Umbilical cord (tissue), 2 donors: ENCODE measurements around the gene ELF4. TPM values are rescaled to one million over a fixed set of nuclear protein-coding genes. Genes with fewer than 3 reads are reported as not detected.
A peak's percentile ranks its signal among the peaks of the same experiment; 100 is the strongest.
"Not testable (repeated sequence)": the region's sequence is repeated elsewhere in the genome, so short reads cannot be mapped to it uniquely, and the experiment has no call there.

ENCODE experiments used
- DNase-seq: peaks from one replicate; pipeline ENCODE4 v3.0.0-alpha.2; 2015; ENCODE audit warnings: low spot score
- total RNA-seq: library from RNA; depleted of rRNA; stranded (reverse); fragments of >200 nt; gene quantifications from one replicate; pipeline ENCODE4 v1.2.3, GENCODE V29; 2014; ENCODE audit warnings: low replicate concordance; ENCODE audit not compliant: insufficient read depth

Gene ELF4
- total RNA-seq, 1 donor from 2014 or later = 15.2 TPM

DNA sequence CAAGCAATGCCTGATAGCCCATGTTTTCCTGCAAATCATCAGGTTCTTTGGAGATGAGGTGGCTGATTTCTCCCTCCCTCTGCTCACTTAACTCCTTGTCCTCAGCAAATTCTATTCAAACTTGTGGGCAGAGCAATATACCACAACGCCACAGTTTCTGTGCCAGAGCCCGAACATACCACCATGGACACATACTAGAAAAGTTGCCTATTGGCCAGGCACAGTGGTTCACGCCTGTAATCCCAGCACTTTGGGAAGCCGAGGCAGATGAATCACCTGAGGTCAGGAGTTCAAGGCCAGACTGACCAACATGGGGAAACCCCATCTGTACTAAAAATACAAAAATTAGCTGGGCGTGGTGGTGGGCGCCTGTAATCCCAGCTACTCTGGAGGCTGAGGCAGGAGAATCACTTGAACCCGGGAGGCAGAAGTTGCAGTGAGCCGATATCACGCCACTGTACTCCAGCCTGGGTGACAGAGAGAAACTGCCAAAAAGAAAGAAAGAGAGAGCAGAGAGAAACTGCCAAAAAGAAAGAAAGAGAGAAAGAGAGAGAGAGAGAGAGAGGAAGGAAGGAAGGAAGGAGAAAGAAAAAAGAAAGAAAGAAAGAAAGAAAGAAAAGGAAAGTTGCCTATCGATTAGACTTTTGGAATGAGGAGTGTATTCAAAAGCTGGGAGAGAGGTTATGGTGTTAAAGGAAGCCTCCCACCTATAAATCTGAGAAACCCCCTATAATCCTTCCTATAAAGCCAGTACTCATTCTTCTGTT lies 5.0 kb upstream of the ELF4 start:
- DNase-seq = not testable (repeated sequence)

DNA sequence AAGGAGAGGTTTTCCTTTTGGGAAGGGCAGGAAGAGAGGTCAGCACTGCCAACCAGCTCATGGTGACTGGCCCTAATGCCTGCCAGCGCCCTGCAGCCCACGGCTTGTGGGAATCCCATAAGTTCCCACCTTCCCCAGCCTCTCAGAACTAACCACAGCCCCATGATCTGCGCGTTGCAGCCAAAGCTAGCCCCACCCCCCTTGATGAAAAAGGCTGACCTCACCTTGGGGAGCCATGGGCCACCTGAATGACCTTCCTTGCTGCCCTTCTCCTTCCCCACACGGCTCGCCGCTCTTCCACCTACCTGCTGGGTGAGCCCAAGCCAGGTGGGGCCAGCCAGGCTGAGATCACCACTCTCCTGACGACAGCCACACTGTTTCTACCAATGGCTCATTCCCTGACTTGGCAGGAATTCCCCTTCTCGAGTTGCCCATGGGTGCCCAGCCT lies 3.9 kb upstream of the ELF4 start:
- no peak for DNase-seq

DNA sequence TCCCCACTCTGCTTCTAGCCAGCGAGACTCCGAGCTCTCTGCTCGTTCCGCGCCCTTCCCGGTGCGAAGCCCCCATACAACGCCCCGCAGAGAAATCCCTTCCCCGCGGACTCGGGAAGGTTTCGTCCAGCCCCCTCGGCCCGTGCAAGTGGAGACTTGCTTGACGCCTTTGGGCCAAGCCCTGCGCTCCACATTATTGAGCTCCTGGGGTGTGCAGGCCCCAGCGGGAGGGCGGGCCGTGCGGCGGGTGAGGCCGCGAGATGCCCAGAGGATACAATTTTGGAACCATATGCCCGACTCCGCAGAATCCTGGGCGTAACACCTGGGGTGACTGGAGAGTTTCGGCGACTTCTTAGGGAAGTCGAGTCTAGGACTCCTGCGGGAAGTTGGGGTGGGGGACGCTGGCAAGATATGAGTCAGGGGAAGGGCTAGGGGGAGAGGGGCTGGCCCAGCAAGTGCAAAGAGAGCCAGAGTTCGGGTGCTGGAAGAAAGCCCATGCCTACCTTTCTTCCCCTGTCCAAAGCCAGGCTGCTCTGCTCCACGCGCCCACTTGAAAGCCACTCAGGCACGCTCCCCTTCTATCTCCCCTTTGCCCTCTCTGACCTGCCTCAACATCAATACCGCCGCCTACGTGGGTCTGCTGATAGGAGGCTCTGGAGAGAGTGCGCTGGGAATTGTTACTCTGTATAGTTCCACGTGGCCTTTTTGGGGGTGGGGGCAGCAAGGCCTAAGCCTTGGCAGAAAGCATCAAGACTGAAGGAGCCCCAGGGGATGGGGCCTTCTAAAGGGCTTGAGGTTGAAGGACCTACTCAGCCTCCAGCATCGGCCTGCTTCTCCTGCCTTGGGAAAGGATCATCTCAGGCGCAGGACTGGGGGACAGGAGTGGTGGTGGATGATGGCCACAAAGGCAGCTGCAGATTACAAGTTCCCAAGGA lies 1.2 kb upstream of the ELF4 start:
- peak; percentile 61 for DNase-seq

DNA sequence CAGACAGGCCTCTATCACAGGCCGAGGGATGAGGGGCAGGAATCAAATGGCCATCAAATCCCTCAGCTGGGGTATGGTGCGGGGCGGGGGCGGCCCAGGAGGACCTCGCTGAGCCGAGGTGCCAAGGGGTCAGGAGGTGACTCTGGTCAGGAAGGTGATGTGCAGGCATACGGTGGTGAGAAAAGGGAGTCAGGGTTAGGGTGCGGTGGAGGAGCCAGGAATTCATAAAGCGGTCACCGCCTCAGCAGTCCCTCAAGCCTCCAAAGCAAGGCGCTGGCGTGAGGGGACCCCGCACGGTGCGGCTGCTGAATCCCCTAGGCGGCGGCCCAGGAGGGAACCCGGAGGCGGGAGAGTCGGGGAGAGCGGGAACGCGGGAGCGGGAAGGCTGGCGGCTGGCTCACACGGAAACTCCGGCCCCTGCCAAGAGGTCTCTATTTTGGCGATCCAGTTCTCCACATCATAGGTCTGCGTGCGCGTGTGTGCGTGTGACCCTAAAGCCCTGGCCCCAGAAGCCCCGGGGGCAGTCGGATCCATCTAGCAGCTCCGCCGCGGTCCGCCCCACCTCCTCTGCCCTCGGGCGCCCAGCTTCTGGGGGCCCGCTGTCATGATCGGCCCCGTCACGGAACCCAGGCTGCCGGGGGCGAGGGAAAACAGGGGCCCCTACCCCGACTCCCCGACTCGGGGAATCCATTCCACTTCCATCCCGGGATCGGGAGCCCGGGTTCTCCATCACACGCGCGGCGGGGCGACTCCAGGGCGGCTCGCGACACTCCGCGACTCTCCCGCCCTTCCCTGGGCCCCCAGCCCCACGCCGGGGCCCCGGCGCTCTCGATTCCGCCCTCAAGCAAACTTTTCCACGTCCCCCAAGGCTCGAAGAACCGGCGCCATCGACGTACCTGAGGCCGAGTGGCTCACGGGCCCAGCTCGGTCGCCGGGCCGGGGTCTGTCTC lies 593 bp downstream of the ELF4 start:
- DNase-seq = peak; percentile 18

DNA sequence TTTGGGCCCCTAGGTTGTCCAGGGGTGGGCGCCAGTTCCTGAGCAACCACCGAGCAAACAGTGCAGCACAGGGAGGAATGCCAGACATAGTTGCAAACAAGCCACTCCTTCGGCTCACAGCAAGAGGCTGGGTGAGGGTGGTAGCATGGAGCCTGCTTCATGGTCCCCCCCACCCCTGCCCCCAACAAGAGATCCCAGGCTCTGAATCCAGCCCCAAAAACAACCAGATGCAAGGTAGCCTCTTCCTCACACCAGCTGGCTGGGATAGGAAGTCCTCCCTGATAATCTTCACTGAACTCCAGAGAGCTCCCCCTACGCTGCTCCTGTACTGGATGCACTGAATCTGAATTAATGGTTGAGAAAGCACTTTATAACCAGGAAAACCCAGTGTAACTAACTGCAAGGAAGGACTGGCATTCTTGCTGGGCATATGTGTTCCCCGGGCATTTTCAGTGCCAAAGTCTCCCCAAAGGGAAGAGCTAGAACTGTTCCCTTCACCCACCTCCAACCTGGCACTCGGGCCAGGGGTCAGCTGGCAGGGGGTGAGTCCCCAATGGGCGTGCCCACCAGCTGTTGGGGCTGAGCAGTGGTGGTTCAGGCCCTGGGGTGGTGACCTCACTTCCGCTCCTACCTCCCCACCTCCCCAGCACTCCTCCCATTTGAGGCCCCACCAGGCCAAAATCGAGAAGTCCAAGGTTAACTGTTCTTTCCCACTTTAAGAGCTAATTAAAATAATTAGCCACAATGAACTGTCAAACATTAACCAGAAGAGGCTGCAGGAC lies 1.5 kb downstream of the ELF4 start:
- DNase-seq = peak; percentile 28

DNA sequence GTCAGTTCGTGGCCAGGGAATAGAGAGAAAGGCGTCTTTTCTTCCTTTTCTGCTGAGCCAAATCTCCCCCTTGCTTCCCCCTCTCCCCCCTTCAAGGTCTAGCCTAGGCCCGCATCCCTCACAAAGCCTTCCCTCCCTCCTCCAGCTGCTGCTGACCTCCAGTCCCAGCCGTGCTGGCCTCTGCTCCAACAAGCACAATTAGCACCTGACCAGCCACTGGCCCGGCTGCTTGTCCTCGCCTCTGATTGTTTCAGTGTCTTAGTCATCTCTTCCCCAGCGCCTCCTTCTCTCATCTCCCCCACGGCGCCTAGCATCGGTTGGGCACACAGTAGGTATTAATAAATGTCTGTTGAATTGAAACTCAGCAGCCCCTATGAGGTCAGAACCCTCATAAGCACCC lies 4.2 kb downstream of the ELF4 start:
- DNase-seq = no peak

DNA sequence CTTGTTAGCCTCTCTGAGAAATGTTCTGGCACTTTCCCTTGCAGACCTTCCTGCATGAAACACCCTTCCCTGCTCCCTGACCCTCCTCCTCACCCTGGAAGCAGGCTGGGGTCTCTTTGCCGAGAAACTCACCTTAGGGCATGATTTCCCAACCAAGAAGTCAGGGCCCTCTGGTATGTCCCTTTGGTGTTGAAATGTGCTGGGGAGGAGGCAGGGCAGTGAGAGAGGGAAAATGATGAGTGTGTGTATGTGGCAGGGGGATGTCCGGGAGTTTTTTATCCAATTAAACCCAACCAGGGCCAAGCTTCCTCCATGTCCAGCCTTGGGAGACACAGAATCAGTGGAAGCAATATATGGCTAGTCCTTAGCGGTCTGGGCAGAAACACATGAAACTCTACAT lies 5.1 kb downstream of the ELF4 start:
- DNase-seq = no peak

DNA sequence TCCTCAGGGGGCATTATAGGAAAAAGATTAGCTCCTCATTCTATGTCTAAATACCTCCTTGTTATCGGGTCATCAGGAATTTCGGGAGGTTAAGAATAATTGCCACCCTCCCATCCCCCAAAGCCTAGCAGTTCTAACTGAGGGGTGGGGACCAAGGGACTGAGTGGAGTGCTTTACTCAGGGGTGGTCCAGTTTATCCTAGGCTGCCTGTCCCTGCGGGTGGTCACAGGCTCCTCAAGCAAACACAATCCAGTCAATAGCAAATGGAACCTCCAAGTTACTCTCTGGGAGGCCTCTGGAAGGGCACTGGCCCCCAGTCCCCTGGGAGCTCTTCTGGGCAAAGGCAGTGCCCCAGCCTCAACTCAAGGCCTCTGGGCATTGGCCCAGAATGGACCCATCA lies 6.7 kb downstream of the ELF4 start:
- no peak for DNase-seq

DNA sequence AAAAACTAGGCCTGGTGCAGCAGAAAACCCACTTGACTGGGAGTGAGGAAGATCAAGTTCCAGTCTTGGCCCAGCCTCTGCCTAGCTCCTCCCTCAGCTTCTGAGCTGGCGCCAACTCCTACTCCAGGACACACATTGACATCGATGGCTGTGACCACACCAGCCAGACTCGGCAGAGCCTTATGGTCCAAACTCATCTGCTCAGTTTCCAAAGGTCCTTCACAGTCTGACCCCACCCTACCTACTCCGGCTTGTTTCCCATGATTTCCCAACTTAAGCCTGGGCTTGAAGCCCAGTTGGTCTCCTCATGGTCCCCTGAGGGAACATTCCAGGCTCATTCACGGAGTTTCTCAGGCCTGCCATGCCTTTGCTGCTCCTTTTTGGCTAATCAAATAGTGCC lies 10.1 kb downstream of the ELF4 start:
- DNase-seq = no peak

DNA sequence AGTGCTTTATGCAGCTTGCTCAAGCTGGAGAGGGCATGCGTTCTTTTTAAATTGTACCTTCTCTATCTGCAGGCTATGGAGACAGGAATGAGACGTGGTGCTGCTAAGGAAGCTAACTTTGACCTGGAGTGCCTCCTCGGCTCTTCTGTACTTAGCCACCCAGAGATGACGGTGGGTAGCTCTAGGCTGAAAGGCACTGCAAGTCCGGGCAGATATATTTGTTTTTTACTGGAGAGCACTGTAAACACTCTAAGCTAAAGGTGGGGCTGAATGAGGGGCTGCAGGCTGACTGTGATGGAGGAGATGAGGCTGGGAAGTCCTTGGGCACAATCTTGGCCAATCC lies 12.1 kb downstream of the ELF4 start:
- DNase-seq = no peak

DNA sequence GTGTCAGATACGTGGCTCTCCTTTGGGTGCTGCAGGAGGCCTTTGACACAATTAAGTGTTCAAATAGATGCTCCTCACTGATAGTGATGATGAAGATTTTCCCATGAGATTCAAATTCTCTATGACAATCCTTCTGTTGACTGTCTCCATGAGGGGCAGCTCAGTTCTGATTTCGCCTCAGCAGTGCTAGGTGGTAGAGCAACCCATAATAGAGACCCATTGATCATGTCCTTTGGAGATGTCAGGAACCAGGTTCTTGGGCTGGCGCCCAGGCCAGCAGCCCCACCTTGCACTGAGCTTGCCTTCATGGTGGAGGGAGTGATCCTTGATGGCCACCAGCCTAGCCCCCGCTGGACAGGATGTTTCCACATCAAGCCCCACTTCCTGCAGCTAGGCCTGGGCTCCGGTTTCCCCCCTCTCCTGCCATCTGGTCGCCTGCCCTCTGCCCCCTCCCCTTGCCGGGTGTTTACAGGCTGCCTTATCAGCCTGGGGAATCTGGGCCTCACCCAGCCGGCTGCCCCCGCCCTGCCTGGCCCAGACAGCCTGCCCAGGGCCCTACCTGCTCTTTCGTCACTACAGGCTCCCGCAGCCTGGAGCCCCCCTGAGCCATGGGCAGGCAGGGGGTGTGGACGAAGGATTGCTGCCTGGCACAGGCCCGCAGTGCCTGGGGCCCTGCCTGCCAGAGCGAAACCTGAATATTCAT lies 12.6 kb downstream of the ELF4 start:
- peak; percentile 36 for DNase-seq

DNA sequence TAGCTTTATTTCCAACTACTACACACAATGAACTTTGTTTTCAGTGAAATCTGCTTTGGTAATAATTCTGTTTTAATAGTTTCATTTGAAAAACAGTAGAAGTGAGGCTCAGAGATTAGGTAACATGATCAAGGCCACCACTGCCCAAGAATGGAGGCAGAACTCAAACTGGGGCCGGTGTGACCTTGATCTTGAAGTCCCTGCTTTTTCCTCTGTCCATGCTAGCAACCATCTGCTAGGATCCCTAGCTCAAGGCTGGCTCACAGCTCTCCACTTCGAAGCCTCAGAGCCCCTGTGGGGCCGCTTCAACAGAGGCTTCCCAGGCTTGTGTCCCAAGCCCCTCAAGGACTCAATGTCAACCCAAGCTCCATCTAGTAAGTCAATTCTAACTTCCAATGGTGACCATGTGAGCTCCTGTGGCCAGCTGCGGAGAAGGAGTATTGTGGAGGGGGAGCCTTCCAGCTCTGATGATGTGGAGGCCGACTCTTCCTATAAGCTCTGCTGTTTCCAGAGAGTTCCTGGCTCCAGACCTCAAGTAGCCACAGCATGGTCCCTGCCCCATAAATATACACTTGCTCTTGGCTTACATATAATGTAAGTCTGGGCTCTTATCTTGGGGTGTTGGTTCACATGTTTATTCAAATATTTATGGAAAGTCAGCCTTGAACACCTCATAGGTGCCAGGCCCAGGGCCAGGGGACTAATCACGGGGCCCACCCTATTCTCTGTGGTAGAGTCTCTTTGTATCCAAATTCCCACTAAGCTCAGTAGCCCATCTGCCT lies 14.9 kb downstream of the ELF4 start:
- DNase-seq = no peak

DNA sequence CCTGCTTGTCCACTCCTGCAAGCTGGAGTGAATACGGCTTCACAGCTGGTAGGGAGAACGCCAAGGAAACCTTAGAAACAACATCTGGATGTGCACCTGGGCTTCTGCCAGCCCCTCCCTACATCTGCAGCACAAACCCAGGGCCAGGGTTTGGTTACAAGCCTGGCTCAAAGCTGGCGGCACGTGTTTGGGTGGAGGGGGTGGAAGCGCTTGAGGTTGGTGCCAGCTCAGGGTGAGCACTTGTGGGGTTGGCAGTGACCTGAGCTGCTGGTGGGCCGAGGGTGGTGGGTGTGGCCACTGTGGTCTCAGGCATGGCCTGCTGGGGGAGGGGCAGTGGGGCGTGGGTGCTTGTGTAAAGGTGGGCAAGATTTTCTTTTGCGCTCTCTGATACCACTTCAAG lies 15.6 kb downstream of the ELF4 start:
- DNase-seq = no peak

DNA sequence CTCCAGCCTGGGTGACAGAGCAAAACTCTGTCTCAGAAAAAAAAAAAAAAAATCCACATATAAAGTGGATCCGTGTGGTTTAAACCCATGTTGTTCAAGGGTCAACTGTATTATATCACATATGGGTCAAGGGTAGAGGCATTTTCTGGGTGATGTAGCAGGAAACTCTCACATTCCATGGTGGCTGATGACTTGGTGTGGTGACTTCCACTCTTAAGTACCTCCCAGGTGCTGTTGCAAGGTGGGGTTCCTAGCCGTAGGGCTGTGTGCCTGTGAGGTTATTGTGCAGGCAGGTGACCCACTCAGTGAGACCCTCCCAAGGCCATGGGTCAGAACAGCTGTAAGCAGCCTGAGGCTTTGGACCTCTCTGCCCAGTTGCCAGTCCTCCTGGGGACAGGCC lies 17.0 kb downstream of the ELF4 start:
- DNase-seq = no peak

DNA sequence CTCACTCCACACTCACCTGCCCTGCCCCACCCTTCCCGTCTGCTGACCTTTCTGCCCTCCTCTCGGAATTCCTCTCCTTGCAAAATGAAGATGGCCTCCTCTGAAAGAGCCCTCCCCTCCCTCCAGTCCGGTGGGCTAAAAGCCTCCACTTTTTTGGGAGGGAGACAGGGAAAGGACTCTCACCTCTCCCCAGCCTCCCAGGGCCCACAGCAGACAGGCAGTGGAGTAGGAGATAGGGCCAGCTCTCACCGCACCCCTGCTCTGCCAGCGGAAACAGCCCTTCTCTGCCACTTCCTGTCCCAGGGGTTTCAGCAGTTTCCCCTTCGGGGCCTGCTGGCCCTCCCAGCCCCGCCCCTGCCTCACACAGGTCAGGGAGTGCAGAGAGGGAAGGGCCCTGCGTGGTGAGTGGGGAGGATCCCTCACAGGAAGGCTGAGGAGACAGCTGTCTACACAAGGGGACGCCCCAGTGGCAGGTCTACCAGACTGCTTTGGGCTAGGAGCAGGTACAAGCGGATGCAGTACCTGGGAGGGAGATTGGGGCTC lies 18.2 kb downstream of the ELF4 start:
- no peak for DNase-seq

DNA sequence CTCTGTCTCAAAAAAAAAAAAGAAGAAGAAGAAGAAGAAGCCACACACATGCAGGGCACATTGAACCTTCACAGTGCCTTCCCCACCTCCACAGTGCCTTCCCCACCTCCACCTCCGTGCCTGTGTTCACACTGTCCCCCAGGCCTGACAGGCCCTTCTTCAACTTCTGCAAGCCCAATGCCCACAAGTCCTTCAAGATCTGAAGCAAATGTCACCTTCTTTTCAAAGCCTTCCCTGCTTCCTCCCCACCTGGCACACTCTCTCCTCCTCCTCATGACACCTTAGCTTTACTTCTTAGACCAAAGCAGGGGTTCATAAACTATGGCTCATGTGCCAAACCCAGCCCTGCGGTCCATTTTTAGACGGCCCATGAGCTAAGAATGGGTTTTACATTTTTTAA lies 19.9 kb downstream of the ELF4 start:
- no peak for DNase-seq

DNA sequence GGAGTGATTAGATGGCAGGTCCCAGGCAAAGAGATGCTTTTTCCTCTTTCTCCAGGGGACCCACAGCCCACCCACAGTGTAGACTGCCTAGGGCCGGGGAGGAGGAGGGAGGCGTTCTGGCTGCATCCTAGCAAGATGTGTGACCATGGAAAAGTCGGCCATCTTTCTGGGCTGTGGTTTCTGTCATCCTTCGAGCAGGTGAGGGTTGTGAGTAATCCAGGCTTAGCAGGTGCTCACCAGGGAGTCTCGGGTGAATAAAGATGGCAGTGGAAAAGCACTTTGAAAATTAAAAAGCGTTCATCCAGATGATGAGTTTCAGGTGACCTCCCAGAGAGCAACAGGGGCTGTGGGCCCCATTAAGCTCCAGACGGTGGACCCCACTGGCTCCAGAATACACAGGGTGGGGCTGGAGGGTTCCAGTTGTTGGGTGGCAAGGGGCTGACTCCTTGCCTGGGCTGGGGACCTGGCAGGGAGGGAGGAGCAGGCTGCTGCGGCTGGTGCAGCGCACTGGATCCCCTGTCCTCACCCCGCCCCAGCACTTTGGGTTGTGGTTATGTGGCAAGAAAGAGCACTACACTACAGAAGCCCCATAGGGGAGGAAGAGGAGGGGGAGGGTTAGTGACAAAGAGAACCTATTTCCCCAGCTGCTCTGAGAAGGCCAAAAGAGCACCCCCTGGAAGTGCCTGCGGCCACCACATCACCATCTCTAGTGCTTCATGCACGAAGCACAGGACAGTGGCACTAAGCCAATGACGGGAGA lies 23.7 kb downstream of the ELF4 start:
- DNase-seq = no peak
